GM21825 (cell line): ENCODE measurements around the gene PHF23.
"Not testable (repeated sequence)": the region's sequence is repeated elsewhere in the genome, so short reads cannot be mapped to it uniquely, and the experiment has no call there.

Experiments used
- ATAC-seq: cut with Tn5 transposase; IDR thresholded peaks from one replicate; pipeline ENCODE4 v1.9.1; 2021; ENCODE audit warnings: mild to moderate bottlenecking, moderate library complexity; ENCODE audit not compliant: unreplicated experiment

PHF23 gene

GRCh38 chr17:7259555-7259889 lies 20.3 kb upstream of the PHF23 start:
- no peak for ATAC-seq

DNA sequence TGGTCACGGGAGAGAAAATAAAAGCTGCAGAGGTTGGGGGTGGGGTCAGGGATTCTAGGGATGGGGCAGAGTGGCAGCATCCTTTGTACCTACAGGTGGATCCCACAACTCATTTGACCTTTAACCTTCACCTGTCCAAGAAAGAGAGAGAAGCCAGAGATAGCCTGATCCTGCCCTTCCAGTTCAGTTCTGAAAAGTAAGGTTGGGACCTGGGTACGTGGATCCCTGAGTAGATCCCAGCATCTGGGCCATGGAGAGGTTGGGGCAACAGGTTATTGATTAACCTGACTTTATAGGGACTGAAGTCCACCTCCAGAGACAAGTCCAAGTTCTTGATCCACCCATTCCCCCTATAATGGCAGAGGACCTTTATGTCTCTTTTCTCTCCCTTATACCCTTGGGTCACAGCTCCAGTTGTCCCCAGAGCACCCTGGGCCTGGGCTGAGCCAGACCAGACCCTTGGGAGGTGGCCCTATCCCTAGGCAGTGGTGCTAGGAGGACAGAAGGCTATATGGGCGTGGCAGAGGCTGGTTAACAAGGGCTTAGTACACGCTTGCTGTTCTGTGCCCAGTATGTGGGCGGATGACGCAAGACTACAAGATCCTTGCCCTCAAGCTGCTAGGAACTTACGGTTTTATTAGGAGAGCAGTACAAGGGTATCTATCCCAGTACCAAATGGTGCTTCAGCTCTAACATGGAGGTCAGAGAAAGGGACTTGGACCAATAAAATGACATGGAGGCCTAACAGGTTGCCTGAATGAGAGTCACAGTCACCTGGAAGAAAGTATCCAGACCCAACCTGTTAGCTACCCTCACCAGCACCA lies 19.7 kb upstream of the PHF23 start:
- no peak for ATAC-seq

- ATAC-seq: no peak
These were observed 17.7 kb upstream of the PHF23 start for GRCh38 chr17:7256766-7257456.

- ATAC-seq: no peak
These were observed 15.3 kb upstream of the PHF23 start for GRCh38 chr17:7254511-7254910.

GRCh38 chr17:7253082-7253481 lies 13.8 kb upstream of the PHF23 start:
- no peak for ATAC-seq

DNA sequence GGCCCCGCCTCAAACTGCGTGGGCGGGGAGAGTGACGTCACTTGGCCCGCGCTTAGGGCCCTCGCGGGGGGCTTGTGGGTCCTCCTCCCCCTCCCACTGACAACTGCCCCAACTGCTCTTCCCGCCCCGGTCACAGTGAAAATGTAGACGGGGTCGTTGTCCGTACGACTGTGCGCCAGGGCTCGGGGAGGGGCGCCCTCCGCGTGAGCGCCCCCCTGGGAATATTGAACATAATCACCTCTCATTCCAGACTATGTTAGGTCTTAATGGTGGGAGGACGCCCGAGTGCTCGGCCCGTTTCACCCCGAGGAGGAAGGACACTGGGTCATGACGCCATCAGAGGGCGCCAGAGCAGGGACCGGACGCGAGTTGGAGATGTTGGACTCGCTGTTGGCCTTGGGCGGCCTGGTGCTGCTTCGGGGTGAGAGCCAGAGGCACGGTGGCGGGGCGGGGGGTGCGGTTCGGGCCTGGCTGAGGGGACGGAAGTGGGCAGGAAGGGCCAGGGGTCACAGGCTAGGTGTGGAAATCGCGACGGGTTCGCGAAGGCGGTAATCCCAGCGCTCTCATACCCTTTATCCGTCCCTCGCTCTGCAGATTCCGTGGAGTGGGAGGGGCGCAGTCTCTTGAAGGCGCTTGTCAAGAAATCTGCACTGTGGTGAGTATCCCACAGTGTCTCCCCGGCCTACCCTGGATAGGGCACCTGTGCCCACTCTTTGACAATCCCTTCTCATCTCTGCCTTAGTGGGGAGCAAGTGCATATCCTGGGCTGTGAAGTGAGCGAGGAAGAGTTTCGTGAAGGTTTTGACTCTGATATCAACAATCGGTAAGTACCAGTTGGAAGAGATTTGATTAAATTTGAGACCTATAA lies 13.2 kb upstream of the PHF23 start, which contains the start of gene ELP5:
Gene ELP5 (plus strand): TSS at position 40 of the 868 bp plus-strand sequence. CDS start 336 bp downstream, at position 376.
- ATAC-seq: peak; percentile 42

- ATAC-seq: peak; percentile 80
These were observed 12.5 kb upstream of the PHF23 start, which contains the start of gene CTDNEP1 for GRCh38 chr17:7251661-7252175. CTDNEP1 (minus strand) TSS chr17:7251734; CDS start chr17:7251296, 438 bp downstream.

DNA sequence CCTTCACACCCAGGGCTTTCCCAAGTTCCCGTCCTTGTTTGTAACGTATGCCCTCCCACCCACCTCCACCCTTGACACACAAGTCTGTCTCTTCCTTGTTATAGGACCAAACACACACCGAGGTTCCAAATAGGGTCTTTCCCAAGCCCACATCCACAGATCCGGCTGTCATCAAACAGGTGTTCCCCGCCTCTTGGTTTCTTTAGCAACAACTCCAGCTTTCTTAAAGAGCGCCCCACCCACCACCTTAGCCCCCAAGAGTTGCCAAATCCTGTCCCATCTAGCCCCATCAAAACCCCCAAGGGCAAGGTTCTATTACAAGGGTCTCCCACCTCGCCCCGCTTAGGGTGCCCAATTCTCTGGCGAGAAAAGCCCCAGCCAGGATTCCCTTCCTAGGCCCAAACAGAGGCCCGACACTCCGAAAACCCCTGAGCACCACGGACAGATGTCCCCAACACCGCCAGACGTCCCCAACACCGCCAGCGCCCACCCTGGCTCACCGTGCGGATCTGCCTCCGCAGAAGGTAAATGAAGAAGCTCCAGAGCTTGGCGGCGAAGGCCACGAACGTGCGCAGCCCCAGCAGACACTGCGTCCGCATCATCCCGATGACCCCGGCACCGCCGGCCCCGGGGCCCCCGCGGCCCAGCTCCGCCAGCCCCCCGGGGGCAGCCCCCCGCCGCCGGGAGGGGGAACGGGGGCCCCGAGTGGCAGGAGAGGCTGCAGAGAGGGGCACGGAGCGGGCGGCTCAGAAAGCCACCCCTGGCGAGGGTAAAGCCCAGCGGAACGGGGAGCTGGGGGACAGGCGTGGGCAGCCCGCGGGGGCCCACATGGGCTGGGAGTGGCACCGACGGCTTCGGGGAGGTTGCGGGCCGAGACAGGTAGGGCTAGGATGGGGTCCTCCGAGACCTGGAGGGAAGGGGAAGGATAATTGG lies 11.7 kb upstream of the PHF23 start:
- ATAC-seq: peak; percentile 1

DNA sequence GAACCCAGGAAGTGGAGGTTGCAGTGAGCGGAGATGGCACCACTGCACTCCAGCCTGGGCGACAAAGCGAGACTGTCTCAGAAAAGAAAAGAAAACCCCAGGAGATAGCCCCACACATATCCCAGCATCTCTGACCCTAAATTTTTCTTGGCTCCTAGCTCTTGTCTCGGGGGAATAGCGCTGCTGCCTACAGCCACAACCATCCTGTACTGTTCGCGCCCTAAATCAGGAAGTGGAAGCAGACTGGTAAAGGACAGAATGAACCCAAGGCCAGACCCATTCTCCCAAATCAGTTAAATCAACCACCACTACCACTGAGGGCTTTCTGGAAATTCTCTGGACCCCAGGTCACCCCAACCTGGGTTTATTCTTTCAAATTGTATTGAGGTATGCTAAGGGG lies 10.6 kb upstream of the PHF23 start:
- ATAC-seq: no peak

- ATAC-seq: no peak
These were observed 10.0 kb upstream of the PHF23 start for GRCh38 chr17:7249214-7249613.

GRCh38 chr17:7248796-7249195 lies 9.5 kb upstream of the PHF23 start:
- ATAC-seq: no peak

- no peak for ATAC-seq
These were observed 7.5 kb upstream of the PHF23 start for GRCh38 chr17:7246779-7247178.

DNA sequence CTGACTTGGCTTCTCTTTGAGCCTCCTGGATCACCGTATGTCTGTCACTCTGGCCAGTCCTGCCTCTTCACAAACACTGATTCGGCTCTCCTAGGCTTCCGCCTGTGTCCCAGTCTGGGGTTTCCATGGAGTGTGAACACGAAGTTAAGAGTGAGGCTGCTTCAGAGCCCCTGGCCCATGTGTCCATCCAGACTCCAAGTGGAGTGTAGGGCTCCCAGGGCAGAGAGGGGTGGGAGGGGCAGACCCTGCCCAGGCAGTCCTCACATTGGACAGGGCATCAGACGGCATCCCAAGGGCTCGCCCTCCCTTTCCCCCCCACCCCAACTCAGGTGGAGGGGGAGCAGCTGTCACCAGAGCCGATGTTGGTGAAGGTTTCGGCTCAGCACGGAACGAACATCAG lies 4.6 kb upstream of the PHF23 start:
- not testable (repeated sequence) for ATAC-seq

GRCh38 chr17:7243453-7243729 lies 4.1 kb upstream of the PHF23 start:
- no peak for ATAC-seq

DNA sequence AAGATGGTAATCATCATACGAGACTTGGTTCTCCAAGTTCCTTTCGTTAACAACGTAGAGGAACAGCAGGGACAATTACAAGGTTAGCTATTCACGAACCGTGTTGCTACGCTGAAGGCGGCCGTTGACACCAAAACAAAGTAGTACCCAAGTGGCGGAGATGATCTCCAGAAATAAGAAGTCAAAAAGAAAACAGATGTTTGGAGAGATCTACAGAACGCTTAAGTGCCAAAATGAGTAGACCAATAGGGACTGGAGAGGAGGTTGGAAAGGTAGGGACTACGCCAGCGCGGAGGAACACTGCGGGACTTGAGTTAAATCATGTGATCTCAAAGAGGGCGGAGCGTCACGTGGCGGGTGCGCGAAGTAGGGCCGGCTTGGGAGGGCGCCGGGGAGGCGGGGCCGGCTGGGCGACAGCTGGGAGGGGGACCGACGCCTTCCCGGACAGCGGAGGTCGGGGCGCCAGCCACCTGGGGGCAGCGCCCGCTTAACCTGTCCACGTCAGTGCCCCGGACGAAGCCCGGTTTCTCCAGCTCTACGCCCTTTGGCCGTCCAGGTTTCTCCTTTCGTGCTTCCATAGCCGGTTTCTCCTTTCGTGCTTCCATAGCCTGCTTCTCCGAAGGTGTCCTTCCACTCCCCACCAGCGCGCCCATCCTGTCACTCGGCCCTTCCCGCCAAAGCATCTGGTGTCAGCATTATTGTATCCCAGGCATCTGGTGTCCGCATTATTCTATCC lies 3.6 kb upstream of the PHF23 start:
- ATAC-seq: peak; percentile 37

GRCh38 chr17:7241783-7242716 lies 2.8 kb upstream of the PHF23 start, which contains the start of gene GABARAP:
GABARAP (minus strand) TSS chr17:7242449; CDS start chr17:7242330, 119 bp downstream.
- peak; percentile 28 for ATAC-seq

GRCh38 chr17:7241090-7241733 lies 2.0 kb upstream of the PHF23 start:
- no peak for ATAC-seq

DNA sequence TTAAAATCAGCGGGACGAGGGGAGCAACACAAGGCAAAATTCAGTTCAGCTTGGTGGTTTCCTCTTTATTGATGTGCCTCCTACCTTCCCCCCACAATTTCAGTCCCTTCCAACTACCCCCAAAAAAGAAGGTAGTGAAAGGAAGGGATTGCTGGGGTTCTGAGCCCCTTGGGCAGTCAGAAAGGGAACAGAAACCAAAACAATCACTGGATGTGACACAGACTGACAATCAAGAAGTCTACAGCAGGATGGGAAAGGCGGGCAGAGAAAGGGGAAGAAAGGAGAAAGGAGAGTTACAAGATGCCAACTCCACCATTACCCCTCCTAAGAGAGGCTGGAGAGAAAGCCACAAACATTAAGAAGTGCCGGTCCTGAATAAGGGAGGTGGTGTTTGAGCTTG lies 1.1 kb upstream of the PHF23 start:
- no peak for ATAC-seq
